GM18519 (cell line): ENCODE measurements around the gene CTSC.
"Not testable (repeated sequence)": the region's sequence is repeated elsewhere in the genome, so short reads cannot be mapped to it uniquely, and the experiment has no call there.

Experiments used
- ATAC-seq: cut with Tn5 transposase; IDR thresholded peaks from one replicate; pipeline ENCODE4 v1.9.1; 2021; ENCODE audit warnings: mild to moderate bottlenecking, moderate library complexity; ENCODE audit not compliant: unreplicated experiment, low FRiP score

The CTSC gene

GRCh38 chr11:88292171-88292843, 45.2 kb downstream of the CTSC start:
- no peak for ATAC-seq

- no peak for ATAC-seq
Observed at GRCh38 chr11:88288560-88288959, 49.0 kb downstream of the CTSC start.

GRCh38 chr11:88284336-88285050, 53.0 kb downstream of the CTSC start:
- ATAC-seq = no peak

- no peak for ATAC-seq
Observed at GRCh38 chr11:88282747-88283515, 54.6 kb downstream of the CTSC start.

- no peak for ATAC-seq
Observed at GRCh38 chr11:88281317-88281712, 56.2 kb downstream of the CTSC start.

GRCh38 chr11:88280673-88281316, 56.7 kb downstream of the CTSC start:
- no peak for ATAC-seq

- no peak for ATAC-seq
Observed at GRCh38 chr11:88277349-88277915, 60.1 kb downstream of the CTSC start.

- ATAC-seq = no peak
Observed at GRCh38 chr11:88275636-88276035, 61.9 kb downstream of the CTSC start.

GRCh38 chr11:88266919-88267318, 70.6 kb downstream of the CTSC start:
- no peak for ATAC-seq

- ATAC-seq = no peak
Observed at GRCh38 chr11:88266157-88266556, 71.4 kb downstream of the CTSC start.

- ATAC-seq = no peak
Observed at GRCh38 chr11:88259431-88259830, 78.1 kb downstream of the CTSC start.

GRCh38 chr11:88252208-88252607, 85.3 kb downstream of the CTSC start:
- no peak for ATAC-seq

- ATAC-seq = no peak
Observed at GRCh38 chr11:88250566-88251242, 86.8 kb downstream of the CTSC start.

GRCh38 chr11:88249706-88250105, 87.8 kb downstream of the CTSC start:
- ATAC-seq = no peak

- ATAC-seq = no peak
Observed at GRCh38 chr11:88246696-88247095, 90.8 kb downstream of the CTSC start.

GRCh38 chr11:88245576-88245975, 92.0 kb downstream of the CTSC start:
- not testable (repeated sequence) for ATAC-seq
